ENCODE measurements around the gene IL17RD. TPM values are rescaled to one million over a fixed set of nuclear protein-coding genes. Genes with fewer than 3 reads are reported as not detected.

IL17RD gene
- 10 to 100 TPM in 2 of 10 donors, 1 to 10 TPM in 8; 3.3 to 15.6 (median 6.0) TPM for total RNA-seq
- 1 to 10 TPM; 1.3 TPM for polyA plus RNA-seq
- long read RNA-seq, donor 1, result 0 reads
- long read RNA-seq, donor 2, full-length matches to known transcripts, result 4 of 6 reads
- long read RNA-seq, donor 2, partial matches to known transcripts, result 0 of 6 reads
- long read RNA-seq, donor 2, other reads (novel, unspliced or antisense), result 2 of 6 reads
- long read RNA-seq, donor 3, full-length matches to known transcripts, result 3 of 4 reads
- long read RNA-seq, donor 3, partial matches to known transcripts, result 1 of 4 reads
- long read RNA-seq, donor 3, other reads (novel, unspliced or antisense), result 0 of 4 reads

GRCh38 chr3:57164657-57165573 lies at the start of gene IL17RD:
Gene IL17RD (minus strand): TSS chr3:57165353. CDS start chr3:57165286, 67 bp downstream.
- H3K27ac ChIP-seq, result peak within 1 kb of the TSS in 9 of 10 donors; percentile 14 to 80 (median 63)
- no peak for TF ChIP-seq CTCF (IDR thresholded peaks at IDR 0.05)
- H3K4me3 ChIP-seq, result peak within 1 kb of the TSS; percentile 64 to 95 (median 90)
- 0% methylated on average over 71 to 98 of the region's 98 CpGs for WGBS, 2 donors
- H3K9me3 ChIP-seq, result no peaks in the 10 kb centered on the region
- ATAC-seq (peak; percentile 76 to 92 (median 86)), DNase-seq (peak; percentile 83 to 88)
- intact Hi-C loops (cut with DNase I), result loop anchor here in 7 of 10 donors (5.0 to 10.0 kb wide), 5 partner anchors 38 to 63 kb away; partner anchors contain the start of gene APPL1 (in 5 of the 7)
- H3K36me3 ChIP-seq, result no peaks in the 10 kb centered on the region
- H3K4me1 ChIP-seq, result peaks cover 0 to 60% (median 36%) of the 10 kb centered on the region in 9 donors
- H3K27me3 ChIP-seq, result peaks cover 0 to 80% (median 0%) of the 10 kb centered on the region in 7 donors

GRCh38 chr3:57206423-57206822 lies 41.3 kb upstream of the IL17RD start:
- H3K4me1 ChIP-seq, result no peaks in the 10 kb centered on the region
- no peak for TF ChIP-seq CTCF (IDR thresholded peaks at IDR 0.05)
- H3K27me3 ChIP-seq, result no peaks in the 10 kb centered on the region
- 95 to 98% methylated on average over 2 of the region's 2 CpGs for WGBS, 2 donors
- no peaks in the 10 kb centered on the region for H3K9me3 ChIP-seq
- DNase-seq (no peak), ATAC-seq (no peak)
- H3K4me3 ChIP-seq, result no peak overlapping the region
- intact Hi-C loops (cut with DNase I), result no loop called here
- no peak overlapping the region for H3K27ac ChIP-seq
- no peaks in the 10 kb centered on the region for H3K36me3 ChIP-seq

GRCh38 chr3:57199895-57200297 lies 34.7 kb upstream of the IL17RD start, which contains the start of gene HESX1:
Gene HESX1 (minus strand): TSS chr3:57199978. CDS start chr3:57199918, 60 bp downstream.
- 51 to 63% methylated on average over 4 of the region's 4 CpGs for WGBS, 2 donors
- Histone ChIP-seq H3K36me3 (no peaks in the 10 kb centered on the region), H3K9me3 (no peaks in the 10 kb centered on the region), H3K27me3 (peaks cover 0 to 19% (median 0%) of the 10 kb centered on the region in 7 donors), H3K27ac (no peak within 1 kb of the TSS), H3K4me3 (no peak within 1 kb of the TSS), H3K4me1 (no peaks in the 10 kb centered on the region)
- DNase-seq (no peak), ATAC-seq (no peak)
- TF ChIP-seq CTCF (IDR thresholded peaks at IDR 0.05), result no peak
- intact Hi-C loops (cut with DNase I), result no loop called here

- TF ChIP-seq CTCF (IDR thresholded peaks at IDR 0.05), result no peak
- intact Hi-C loops (cut with DNase I), result no loop called here
- 88 to 89% methylated on average over 4 of the region's 4 CpGs for WGBS, 2 donors
- no peak for DNase-seq
- Histone ChIP-seq H3K36me3 (no peaks in the 10 kb centered on the region), H3K4me3 (no peak overlapping the region), H3K4me1 (no peaks in the 10 kb centered on the region), H3K27ac (no peak overlapping the region), H3K27me3 (peaks cover 0 to 19% (median 0%) of the 10 kb centered on the region in 7 donors), H3K9me3 (no peaks in the 10 kb centered on the region)
- ATAC-seq, result no peak
Observed at GRCh38 chr3:57194641-57195040, 29.5 kb upstream of the IL17RD start.

Data from heart right ventricle (tissue), 16 donors.